Astrocyte of the cerebellum (primary cell): ENCODE data around the gene PSMG1.

ENCODE experiments used
- DNase-seq: peaks from one replicate; pipeline ENCODE4 v3.0.0-alpha.2; 2011; ENCODE audit warnings: low read depth
- H3K4me3 ChIP-seq: 2 replicates; pipeline ENCODE4 v1.5.1; 2011; ENCODE audit warnings: mild to moderate bottlenecking, low read depth, low read length, moderate library complexity
- CTCF ChIP-seq: IDR thresholded peaks from 2 replicates; pipeline ENCODE4 v1.5.1; 2012; ENCODE audit warnings: low read length, low read depth, moderate library complexity, mild to moderate bottlenecking; ENCODE audit errors: missing control alignments
- in situ Hi-C: cut with HindIII; loops from 2 replicates; pipeline ENCODE4 v1.10.0; 2017; ENCODE audit warnings: low sequenced_read_pairs

PSMG1 gene

DNA sequence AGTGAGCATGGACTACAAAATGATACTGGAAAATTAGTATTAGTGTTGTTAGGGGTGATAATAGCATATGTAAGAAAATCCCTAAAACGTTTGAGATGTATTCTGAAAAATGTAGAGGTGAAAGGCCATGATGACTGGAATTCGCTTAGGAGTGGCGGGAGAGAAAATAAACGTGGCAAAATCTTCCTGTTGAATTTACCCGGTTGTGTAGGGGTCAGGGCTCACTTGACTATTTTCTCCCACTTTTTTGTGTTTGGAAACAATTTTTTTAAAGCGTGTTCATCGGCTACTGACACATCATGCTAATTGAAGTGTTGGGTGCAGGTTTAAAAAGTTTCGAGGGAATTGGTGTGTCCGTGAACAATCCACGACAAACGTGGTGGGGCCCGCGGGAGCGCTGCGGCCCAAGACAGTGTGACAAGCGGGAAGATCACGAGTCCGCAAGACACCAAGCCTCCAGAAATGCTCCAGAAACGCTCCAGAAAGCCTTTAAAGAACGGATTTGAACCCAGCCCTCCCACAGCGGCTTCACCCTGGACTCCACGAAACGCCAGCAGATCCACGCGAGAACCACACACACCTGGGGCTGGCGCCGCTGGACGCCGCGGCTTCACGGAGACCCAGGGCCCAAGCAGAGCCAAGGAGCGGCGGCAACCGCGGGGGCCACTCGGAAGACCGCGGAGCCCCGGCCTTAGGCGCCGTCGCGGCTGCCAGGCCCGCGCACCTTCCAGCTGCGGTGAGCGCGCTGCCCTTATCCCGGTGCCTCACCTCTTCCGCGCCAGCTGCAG lies 573 bp downstream of the PSMG1 start:
- H3K4me3 ChIP-seq, result peak overlapping the region; percentile 86
- no peak for TF ChIP-seq CTCF
- in situ Hi-C loops, result no loop called here
- no peak for DNase-seq

DNA sequence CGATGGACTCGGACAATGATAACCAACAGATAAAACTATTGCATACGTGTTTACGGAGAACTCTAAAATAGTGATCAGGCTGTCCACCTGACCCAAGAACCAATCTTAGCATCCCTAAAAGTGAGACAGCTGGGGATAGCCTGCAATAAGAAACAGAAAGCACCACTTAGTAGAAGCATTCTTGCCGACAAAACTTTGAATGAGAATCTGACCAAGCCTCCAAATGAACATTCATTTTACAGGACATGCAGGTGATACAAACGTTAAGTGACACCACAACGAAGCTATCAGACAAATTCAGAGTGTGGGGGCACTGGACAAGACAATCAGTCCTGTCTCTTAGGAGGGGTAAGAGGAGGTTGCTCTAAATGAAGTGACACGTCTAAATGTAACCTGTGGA lies 1.2 kb downstream of the PSMG1 start:
- peak overlapping the region; percentile 86 for H3K4me3 ChIP-seq
- no peak for DNase-seq
- in situ Hi-C loops, result no loop called here
- no peak for TF ChIP-seq CTCF

GRCh38 chr21:39181205-39181818 lies 1.9 kb downstream of the PSMG1 start:
- TF ChIP-seq CTCF, result no peak
- in situ Hi-C loops, result no loop called here
- no peak overlapping the region for H3K4me3 ChIP-seq
- DNase-seq, result no peak

- DNase-seq, result no peak
- no peak overlapping the region for H3K4me3 ChIP-seq
- in situ Hi-C loops, result no loop called here
- TF ChIP-seq CTCF, result peak; percentile 24
These were observed 2.7 kb downstream of the PSMG1 start for GRCh38 chr21:39180429-39181019.

DNA sequence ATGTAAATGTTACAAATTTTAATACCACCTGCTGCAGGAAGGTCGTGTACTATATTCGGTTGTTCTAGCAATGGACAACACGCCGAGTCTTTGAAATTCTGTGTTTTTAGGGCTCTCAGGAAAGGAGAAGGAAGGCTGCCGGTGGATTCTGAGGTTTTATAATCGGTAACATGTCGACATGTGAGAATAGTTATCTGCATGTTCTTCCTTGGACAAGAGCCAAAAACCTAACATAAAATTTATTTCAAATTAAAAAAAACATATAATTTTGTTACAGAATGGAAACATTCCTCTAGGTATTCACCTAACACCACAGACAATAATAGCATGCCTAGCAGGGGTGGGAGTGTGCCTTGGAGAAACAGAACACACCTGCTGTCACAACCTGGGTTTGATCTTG lies 4.8 kb downstream of the PSMG1 start:
- no peak for TF ChIP-seq CTCF

DNA sequence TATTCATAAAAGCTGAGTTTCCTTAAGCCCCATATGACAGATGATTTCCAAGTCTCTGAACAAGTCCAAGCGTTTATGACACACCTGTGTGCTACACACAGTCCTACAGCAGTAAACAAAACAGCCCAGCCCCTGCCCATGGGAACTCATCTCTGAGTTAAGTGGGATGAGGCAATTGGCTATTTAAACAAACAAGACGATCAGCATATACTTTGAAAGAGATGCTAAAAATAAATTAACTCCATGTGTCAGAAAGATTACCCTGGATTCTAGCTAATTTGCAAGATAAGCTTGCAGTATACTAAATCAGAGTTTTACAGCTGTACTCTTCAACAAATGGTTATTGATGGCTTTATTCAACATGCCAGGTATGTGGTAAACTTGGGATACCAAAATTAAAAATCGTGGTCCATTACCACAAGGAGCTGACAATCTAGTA lies 7.0 kb downstream of the PSMG1 start:
- in situ Hi-C loops, result no loop called here
- DNase-seq, result no peak
- TF ChIP-seq CTCF, result no peak
- no peak overlapping the region for H3K4me3 ChIP-seq

More for the DNA sequence above, 4.8 kb downstream of the PSMG1 start:
- no peak overlapping the region for H3K4me3 ChIP-seq
- no peak for DNase-seq
- in situ Hi-C loops, result no loop called here
